Smooth muscle cell of trachea (primary cell): ENCODE measurements around the gene GADD45GIP1. TPM values are rescaled to one million over a fixed set of nuclear protein-coding genes. Genes with fewer than 3 reads are reported as not detected.

Source experiments
- total RNA-seq: library from RNA; depleted of rRNA; stranded (reverse); fragments of >200 nt; gene quantifications from 2 replicates; pipeline ENCODE4 v1.2.1, GENCODE V29; 2014

The GADD45GIP1 gene
- total RNA-seq: 22.7 and 24.0 TPM in 2 replicates

DNA sequence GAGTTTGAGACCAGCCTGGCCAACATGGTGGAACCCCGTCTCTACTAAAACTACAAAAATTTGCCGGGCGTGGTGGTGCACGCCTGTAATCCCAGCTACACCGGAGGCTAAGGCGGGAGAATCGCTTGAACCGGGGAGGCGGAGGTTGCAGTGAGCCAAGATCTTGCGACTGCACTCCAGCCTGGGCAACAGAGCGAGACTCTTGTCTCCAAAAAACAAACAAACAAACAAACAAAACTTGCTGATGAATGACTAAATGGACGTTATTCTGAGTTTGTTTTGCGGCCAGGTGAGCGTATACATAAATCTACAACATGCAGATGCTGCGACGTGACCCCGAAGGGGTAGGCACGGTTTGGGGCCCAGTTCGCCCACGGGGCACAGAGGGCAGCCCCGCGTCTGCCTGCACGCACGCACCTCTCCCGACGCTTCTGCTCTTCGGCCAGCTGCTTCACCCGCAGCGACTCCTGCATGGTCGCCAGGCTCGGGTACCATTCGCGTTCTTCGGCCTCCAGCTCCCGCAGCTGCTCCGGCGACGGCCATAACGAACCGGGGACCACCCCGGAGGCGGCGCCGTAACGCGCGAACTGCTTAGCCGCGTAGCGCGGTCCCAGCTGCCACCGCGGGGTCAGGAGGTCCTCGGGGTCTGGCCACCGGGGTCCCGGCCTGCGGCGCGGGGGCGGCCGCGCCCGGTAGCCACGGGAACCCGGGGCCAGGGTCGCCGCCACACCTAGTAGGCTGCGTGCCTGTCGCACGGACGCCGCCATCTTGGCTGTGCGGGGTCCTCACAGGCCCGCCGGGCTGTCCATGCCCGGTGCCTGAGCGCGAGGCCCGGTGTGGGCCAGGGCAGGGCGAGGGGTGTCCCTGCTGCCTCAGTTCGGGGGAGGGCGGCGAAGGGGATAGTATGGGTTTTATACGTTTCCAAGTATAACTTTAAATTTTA lies at the start of gene GADD45GIP1:
TSS of gene GADD45GIP1 (minus strand) at position 778 of the 943 bp plus-strand sequence. CDS start at position 767, 11 bp downstream.

DNA sequence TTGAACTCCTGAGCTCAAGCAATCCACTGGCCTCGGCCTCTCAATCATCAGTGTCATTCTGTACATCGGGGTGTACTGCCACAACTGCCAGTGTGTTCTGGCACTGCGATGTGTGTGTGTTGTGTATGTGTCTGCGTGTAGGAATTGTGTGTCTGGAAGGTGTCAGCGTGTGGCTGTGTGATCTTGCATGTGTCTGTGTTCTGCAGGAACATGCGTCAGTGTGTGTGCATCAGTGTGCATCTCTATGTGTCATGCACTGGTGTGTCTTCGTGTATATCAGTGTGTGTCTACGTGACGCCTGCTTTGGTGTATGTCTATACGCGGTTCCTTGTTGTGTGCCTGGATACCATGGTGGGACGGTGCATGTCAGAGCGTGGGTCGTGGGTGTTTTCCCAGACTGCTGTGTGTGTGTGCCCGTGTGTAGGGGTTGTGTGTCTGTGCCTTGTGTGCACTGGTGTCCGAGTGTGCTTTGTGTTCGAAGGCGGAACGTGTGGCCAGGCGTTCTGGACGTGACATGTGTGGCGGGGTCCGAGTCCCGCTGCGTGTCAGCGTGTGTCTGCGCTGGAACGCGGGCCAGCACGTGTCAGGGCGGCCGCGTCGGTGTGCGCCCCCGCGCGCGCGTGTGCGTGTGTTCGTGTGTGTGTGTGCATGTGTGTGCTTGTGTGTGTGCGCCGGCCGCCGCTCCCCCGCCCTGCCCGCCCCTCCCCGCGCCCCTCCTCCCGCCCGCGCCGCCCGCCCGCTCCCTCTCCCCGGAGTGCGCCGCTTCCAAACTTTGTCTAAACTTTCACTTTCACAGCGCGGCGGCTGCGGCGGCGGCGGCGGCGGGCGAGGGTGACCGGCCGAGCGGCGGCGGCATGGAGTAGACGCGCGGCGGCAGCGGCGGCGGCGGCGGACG lies 37.9 kb upstream of the GADD45GIP1 start, which contains the start of gene NFIX:
TSS of gene NFIX (plus strand) at position 775 of the 895 bp plus-strand sequence. CDS start 363 bp downstream, outside the sequence.

DNA sequence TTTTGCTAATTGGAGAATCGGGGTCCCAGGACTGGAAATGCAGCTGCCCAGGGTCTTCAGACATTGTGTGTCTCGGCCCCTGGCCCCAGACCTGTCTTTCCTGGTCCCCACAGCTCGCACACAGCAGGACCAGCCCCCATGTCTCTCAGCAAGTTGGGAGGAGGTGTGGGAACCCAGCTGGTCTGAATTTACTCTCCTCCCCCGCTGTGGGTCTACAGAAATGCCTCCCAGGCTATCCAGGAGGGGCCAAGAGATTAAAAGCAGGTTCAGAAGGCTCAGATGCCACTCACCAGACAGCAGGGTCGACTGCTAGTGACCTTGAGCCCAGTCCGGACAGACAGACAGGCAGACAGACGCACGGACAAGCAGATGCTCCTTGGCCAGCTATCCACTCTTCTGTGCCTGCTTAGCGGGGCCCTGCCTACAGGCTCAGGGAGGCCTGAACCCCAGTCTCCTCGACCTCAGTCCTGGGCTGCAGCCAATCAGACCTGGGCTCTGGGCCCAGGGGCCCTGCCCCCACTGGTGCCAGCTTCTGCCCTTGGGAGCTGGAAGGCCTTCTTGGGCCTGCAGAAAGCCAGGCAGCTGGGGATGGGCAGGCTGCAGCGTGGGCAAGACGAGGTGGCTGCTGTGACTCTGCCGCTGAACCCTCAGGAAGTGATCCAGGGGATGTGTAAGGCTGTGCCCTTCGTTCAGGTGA lies 12.4 kb upstream of the GADD45GIP1 start, which contains the start of gene DAND5:
TSS of gene DAND5 (plus strand) at position 285 of the 697 bp plus-strand sequence. CDS start at position 370, 85 bp downstream.

DNA sequence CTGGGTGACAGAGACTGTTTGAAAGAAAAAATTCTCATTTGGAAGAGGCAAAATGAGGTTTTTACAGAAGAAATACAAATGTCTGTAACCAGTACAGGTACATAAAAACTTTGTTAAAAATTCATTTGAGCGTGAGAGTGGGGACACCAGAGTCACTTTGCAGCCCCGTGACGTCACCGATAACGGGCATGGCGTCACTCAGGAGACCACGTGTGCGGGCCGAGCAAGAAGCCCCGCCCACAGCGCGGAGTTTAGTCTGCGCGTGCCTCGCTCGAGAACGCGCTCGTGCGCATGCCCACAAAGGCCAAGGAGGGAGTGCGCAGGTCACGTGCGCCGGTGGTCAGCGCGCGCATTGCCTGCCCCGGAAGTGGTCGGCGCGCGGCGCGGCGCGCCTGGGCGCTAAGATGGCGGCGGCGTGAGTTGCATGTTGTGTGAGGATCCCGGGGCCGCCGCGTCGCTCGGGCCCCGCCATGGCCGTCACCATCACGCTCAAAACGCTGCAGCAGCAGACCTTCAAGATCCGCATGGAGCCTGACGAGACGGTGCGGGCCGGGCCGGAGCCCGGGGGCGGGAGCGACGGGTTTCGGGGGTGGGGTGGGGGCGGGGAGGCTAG lies 11.4 kb downstream of the GADD45GIP1 start, which contains the start of gene RAD23A:
TSS of gene RAD23A (plus strand) at position 384 of the 613 bp plus-strand sequence. CDS start at position 471, 87 bp downstream.

DNA sequence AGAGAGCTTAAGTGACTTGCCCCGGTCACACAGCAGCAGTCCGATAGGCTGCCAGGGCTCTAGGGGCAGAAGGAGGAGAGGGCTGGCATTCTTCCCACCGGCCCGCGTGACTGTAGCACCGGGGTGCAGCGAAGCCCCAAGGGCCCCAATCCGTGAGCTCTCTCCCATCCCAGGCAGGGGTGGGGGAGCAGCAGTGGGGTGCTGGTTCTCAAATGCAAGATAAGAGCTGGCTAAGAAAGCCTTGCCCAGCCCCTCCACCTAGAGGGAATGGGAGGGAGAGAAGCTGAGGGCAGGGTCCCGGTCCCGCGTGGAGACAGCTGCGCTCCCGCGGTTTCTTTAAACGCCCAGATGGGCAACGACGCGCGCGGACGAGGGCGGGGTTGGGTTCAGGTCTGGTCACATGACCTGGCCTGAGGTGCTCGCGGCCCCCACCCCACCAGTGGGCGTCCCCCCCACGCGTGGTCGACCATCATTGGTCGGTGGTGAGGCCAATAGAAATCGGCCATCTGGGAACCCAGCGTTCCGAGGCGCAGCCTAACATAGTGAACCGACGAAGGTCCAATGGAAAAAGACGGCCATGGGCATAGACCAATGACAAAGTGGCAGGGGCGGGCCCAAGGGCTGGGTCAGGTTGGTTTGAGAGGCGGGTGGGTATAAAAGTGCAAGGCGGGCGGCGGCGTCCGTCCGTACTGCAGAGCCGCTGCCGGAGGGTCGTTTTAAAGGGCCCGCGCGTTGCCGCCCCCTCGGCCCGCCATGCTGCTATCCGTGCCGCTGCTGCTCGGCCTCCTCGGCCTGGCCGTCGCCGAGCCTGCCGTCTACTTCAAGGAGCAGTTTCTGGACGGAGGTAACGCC lies 18.9 kb downstream of the GADD45GIP1 start, which contains the start of gene CALR:
TSS of gene CALR (plus strand) at position 683 of the 852 bp plus-strand sequence. CDS start at position 754, 71 bp downstream.

GRCh38 chr19:12933287-12934072 lies 23.5 kb downstream of the GADD45GIP1 start, which contains the start of gene FARSA:
Gene FARSA (minus strand): TSS chr19:12933711. CDS start chr19:12933696, 15 bp downstream.

Other genes starting within 250 kb of the GADD45GIP1 start
- gene TNPO2, start 233.3 kb downstream of the GADD45GIP1 start, total RNA-seq: 37.8 and 50.0 TPM in 2 replicates
- 124 and 148 TPM in 2 replicates for gene TRIR, start 222.5 kb downstream of the GADD45GIP1 start, total RNA-seq
- gene GET3, start 219.7 kb downstream of the GADD45GIP1 start, total RNA-seq: 93.5 and 107 TPM in 2 replicates
- gene BEST2, start 205.4 kb downstream of the GADD45GIP1 start, total RNA-seq: 0.15 TPM in 1 of 2 replicates, not detected in the other
- gene HOOK2, start 181.7 kb downstream of the GADD45GIP1 start, total RNA-seq: 24.9 and 28.0 TPM in 2 replicates
- gene JUNB, start 165.7 kb downstream of the GADD45GIP1 start, total RNA-seq: 81.4 and 95.3 TPM in 2 replicates
- gene PRDX2, start 155.4 kb downstream of the GADD45GIP1 start, total RNA-seq: 166 and 183 TPM in 2 replicates
- 0.99 TPM in 1 of 2 replicates, not detected in the other for gene THSD8, start 155.2 kb downstream of the GADD45GIP1 start, total RNA-seq
- 7.6 and 60.4 TPM in 2 replicates for gene RNASEH2A, start 150.6 kb downstream of the GADD45GIP1 start, total RNA-seq
- gene RTBDN, start 122.6 kb downstream of the GADD45GIP1 start, total RNA-seq: not detected in 2 replicates
- 0.15 and 3.3 TPM in 2 replicates for gene MAST1, start 118.7 kb downstream of the GADD45GIP1 start, total RNA-seq
- gene DNASE2, start 75.8 kb downstream of the GADD45GIP1 start, total RNA-seq: 22.8 and 30.9 TPM in 2 replicates
- 0.17 TPM in 1 of 2 replicates, not detected in the other for gene KLF1, start 70.0 kb downstream of the GADD45GIP1 start, total RNA-seq
- 28.3 and 55.3 TPM in 2 replicates for gene GCDH, start 66.1 kb downstream of the GADD45GIP1 start, total RNA-seq
- 0.15 TPM in 1 of 2 replicates, not detected in the other for gene SYCE2, start 37.9 kb downstream of the GADD45GIP1 start, total RNA-seq
- gene FARSA, start 23.5 kb downstream of the GADD45GIP1 start, total RNA-seq: 46.3 and 80.1 TPM in 2 replicates
- 1,350 and 1,500 TPM in 2 replicates for gene CALR, start 18.6 kb downstream of the GADD45GIP1 start, total RNA-seq
- 64.9 and 86.2 TPM in 2 replicates for gene RAD23A, start 11.4 kb downstream of the GADD45GIP1 start, total RNA-seq
- gene DAND5, start 12.4 kb upstream of the GADD45GIP1 start, total RNA-seq: 0.29 TPM in 1 of 2 replicates, not detected in the other
- 168 and 204 TPM in 2 replicates for gene NFIX, start 38.3 kb upstream of the GADD45GIP1 start, total RNA-seq
- gene LYL1, start 145.6 kb upstream of the GADD45GIP1 start, total RNA-seq: 0.73 and 0.99 TPM in 2 replicates
- 29.5 and 64.8 TPM in 2 replicates for gene TRMT1, start 159.5 kb upstream of the GADD45GIP1 start, total RNA-seq
- gene NACC1, start 161.0 kb upstream of the GADD45GIP1 start, total RNA-seq: 41.9 and 61.9 TPM in 2 replicates
- gene STX10, start 193.2 kb upstream of the GADD45GIP1 start, total RNA-seq: 83.4 and 102 TPM in 2 replicates
- 19.0 and 22.1 TPM in 2 replicates for gene IER2, start 193.2 kb upstream of the GADD45GIP1 start, total RNA-seq